Measurements from ENCODE around the gene PER1. TPM values are rescaled to one million over a fixed set of nuclear protein-coding genes. Genes with fewer than 3 reads are reported as not detected.

PER1 gene
- total RNA-seq, 2 experiments from 2014 or later = 15.4 to 48.0 TPM

DNA sequence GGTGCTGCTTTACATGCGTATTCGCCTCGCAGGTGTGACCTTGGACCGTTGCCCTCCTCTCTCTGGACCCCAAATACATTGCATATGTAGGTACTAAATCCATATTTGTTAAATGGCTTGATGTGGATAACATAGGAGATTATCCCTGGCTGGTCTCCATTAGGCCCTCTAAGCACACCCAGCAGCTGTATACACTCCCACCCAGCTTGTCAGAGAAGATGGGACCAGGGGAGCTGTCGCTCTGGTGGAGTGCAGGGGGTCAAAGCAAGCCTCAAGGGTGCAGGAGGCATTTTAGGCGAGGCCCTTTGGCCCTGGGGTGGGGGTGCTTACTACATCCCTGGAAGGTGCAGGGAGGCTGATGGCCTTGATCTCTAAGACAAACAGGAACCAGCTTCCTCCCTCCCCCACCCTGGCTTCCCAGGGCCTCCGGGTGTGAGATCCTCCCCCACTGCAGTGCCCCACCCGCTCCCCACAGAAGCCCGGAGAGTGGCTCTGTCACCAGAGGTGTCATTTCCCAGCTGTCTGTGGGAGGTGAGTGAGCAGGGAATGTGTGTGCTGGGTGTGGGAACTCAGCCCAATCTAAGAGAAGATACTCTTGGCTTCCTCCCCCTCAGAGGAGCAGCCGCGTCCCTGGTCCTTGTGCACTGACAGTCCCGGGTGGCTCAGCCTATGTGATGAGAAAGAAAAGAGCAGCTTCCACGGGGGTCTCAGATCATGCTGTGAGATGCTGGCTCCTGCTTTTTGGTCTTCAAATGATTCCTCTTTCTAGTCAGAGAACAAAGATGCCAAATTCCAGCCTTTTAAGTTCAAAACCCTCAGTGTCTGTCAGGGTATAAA is 12.0 kb upstream of the PER1 start:
- TF ChIP-seq, protein P1, sequence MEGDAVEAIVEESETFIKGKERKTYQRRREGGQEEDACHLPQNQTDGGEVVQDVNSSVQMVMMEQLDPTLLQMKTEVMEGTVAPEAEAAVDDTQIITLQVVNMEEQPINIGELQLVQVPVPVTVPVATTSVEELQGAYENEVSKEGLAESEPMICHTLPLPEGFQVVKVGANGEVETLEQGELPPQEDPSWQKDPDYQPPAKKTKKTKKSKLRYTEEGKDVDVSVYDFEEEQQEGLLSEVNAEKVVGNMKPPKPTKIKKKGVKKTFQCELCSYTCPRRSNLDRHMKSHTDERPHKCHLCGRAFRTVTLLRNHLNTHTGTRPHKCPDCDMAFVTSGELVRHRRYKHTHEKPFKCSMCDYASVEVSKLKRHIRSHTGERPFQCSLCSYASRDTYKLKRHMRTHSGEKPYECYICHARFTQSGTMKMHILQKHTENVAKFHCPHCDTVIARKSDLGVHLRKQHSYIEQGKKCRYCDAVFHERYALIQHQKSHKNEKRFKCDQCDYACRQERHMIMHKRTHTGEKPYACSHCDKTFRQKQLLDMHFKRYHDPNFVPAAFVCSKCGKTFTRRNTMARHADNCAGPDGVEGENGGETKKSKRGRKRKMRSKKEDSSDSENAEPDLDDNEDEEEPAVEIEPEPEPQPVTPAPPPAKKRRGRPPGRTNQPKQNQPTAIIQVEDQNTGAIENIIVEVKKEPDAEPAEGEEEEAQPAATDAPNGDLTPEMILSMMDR (conservative IDR thresholded peaks at IDR 0.05; ENCODE audit: low read length) = no peak
- TF ChIP-seq EZH2phosphoT487 (IDR thresholded peaks at IDR 0.05; ENCODE audit: borderline replicate concordance, low read depth, low read length) = no peak
- Histone ChIP-seq H3K9me2 (ENCODE audit: insufficient read depth, low read length) (no peaks in the 10 kb centered on the region), H3K9me3 (ENCODE audit: low read length) (no peaks in the 10 kb centered on the region), H3K36me3 (ENCODE audit: insufficient read depth, low read length) (peaks cover 19% of the 10 kb centered on the region; the same call in 1 of the 2 replicates), H3K4me3 (ENCODE audit: low read depth, low read length, poor library complexity, severe bottlenecking) (peak overlapping the region; percentile 23), H3K79me2 (ENCODE audit: insufficient read depth, low read depth, low read length) (peaks cover 14% of the 10 kb centered on the region; the same call in 1 of the 2 replicates), H3K4me2 (ENCODE audit: low read length) (peak overlapping the region; percentile 71), H3K4me1 (ENCODE audit: insufficient read depth, low read length, poor library complexity, severe bottlenecking) (peaks cover 39% of the 10 kb centered on the region), H4K20me1 (ENCODE audit: insufficient read depth, low read length) (no peaks in the 10 kb centered on the region), H2AFZ (ENCODE audit: low read length) (peak overlapping the region; percentile 76), H3K27ac (ENCODE audit: low read depth, low read length, poor library complexity, severe bottlenecking) (peak overlapping the region; percentile 50)
- no TSS peak for BruUV-seq (replicated peaks)
- ChIA-PET POLR2A (interaction anchor here (0.6 to 1.9 kb wide), 4 partner anchors 9 to 478 kb away, joined by 3 to 12 read pairs (median 4); no protein-coding TSS in a partner anchor), CTCF (ENCODE audit: unreplicated experiment) (interaction anchor here (0.6 to 1.4 kb wide), 2 partner anchors 20 to 27 kb away, joined by 3 read pairs; no protein-coding TSS in a partner anchor)
- intact Hi-C loops (cut with micrococcal nuclease; ENCODE audit: unreplicated experiment) = no loop called here
- peak; percentile 62 for DNase-seq (ENCODE audit: low spot score)

DNA sequence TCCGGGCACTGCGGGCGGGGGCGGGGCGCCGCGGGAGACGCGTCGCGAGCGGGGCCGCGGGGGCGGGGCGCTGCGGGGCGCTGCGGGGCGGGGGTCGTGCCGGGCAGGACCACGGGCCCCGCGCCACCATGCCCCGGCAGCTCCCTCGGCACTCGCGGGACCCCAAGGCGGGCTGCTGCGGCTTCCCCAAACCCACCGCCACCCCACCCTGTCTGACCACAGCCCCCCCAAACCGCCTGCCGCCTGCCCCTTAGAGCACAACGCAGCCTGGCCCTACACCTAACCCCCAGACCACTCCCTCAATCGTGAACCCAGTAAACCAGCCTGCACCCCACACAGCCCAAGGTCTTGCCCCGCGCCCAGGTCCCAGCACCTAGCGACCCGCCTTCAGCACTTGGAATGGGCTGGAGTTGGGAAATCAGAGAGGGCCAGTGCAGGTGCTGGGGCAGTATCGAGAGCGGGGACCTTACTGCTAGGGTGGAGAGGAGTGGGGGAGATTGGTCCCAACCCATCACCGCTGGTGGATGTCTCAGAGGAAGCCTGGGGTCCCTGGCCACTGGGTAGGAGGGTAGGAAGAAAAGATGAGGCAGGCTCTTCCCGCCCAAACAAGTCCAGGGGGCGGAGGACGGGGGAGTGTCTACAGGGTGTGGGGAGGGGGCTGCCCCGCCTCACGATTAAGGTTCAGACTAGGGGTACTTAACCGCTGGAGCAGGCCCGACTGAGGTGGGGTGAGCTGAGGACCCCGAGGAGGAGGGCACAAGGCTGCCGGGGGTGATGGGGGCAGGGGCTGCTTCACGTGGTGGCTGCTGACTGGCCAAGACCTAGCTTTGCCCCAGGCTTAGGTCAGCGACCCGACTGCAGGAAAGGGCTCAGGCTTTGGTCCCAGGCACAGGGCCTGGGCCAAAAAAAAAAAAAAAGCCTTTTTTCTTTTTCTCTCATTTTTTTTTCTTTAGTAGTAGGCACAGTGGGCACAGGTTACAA is 11.1 kb upstream of the PER1 start:
- Histone ChIP-seq H3K27ac (ENCODE audit: low read depth, low read length, poor library complexity, severe bottlenecking) (peak overlapping the region; percentile 50), H3K4me3 (ENCODE audit: low read depth, low read length, poor library complexity, severe bottlenecking) (peak overlapping the region; percentile 91), H3K79me2 (ENCODE audit: insufficient read depth, low read depth, low read length) (peaks cover 14% of the 10 kb centered on the region; the same call in 1 of the 2 replicates), H3K4me2 (ENCODE audit: low read length) (peak overlapping the region; percentile 71), H2AFZ (ENCODE audit: low read length) (peak overlapping the region; percentile 76), H3K4me1 (ENCODE audit: insufficient read depth, low read length, poor library complexity, severe bottlenecking) (peaks cover 43% of the 10 kb centered on the region), H3K9me2 (ENCODE audit: insufficient read depth, low read length) (no peaks in the 10 kb centered on the region), H3K9me3 (ENCODE audit: low read length) (no peaks in the 10 kb centered on the region), H3K36me3 (ENCODE audit: insufficient read depth, low read length) (peaks cover 24% of the 10 kb centered on the region), H4K20me1 (ENCODE audit: insufficient read depth, low read length) (no peaks in the 10 kb centered on the region)
- ChIA-PET POLR2A (interaction anchor here (0.6 to 1.9 kb wide), 3 partner anchors 10 to 477 kb away, joined by 3 to 12 read pairs (median 3); no protein-coding TSS in a partner anchor), CTCF (ENCODE audit: unreplicated experiment) (interaction anchor here (1.4 kb wide), 1 partner anchor 26 kb away, joined by 3 read pairs; no protein-coding TSS in a partner anchor)
- no peak for DNase-seq (ENCODE audit: low spot score)
- intact Hi-C loops (cut with micrococcal nuclease; ENCODE audit: unreplicated experiment) = no loop called here
- TF ChIP-seq EZH2phosphoT487 (IDR thresholded peaks at IDR 0.05; ENCODE audit: borderline replicate concordance, low read depth, low read length) = no peak
- TF ChIP-seq, protein P1 (conservative IDR thresholded peaks at IDR 0.05; ENCODE audit: low read length) = no peak
- BruUV-seq (replicated peaks) = no TSS peak
